ENCODE measurements around the gene INPP5D.
"Not testable (repeated sequence)": the region's sequence is repeated elsewhere in the genome, so short reads cannot be mapped to it uniquely, and the experiment has no call there.

The INPP5D gene

GRCh38 chr2:233147136-233147828, 87.1 kb downstream of the INPP5D start:
- ATAC-seq = no peak
- Mint-ChIP-seq H3K4me3 (no peak overlapping the region), H3K27ac (no peak overlapping the region), H3K9me3 (peaks cover 4% of the 10 kb centered on the region), H3K4me1 (peaks cover 9% of the 10 kb centered on the region), H3K27me3 (no peaks in the 10 kb centered on the region), H3K36me3 (ENCODE audit: low read depth) (peaks cover 69% of the 10 kb centered on the region)
- no peak for DNase-seq

GRCh38 chr2:233147829-233148167, 87.7 kb downstream of the INPP5D start:
- DNase-seq (no peak), ATAC-seq (no peak)
- peaks cover 67% of the 10 kb centered on the region for H3K36me3 Mint-ChIP-seq (ENCODE audit: low read depth)
- peaks cover 5% of the 10 kb centered on the region for H3K4me1 Mint-ChIP-seq
- no peak overlapping the region for H3K4me3 Mint-ChIP-seq
- H3K9me3 Mint-ChIP-seq = peaks cover 4% of the 10 kb centered on the region
- no peak overlapping the region for H3K27ac Mint-ChIP-seq
- no peaks in the 10 kb centered on the region for H3K27me3 Mint-ChIP-seq

- no peak for DNase-seq
- H3K36me3 Mint-ChIP-seq (ENCODE audit: low read depth) = peaks cover 62% of the 10 kb centered on the region
- H3K4me3 Mint-ChIP-seq = no peak overlapping the region
- peaks cover 3% of the 10 kb centered on the region for H3K9me3 Mint-ChIP-seq
- peaks cover 2% of the 10 kb centered on the region for H3K4me1 Mint-ChIP-seq
- no peak overlapping the region for H3K27ac Mint-ChIP-seq
- ATAC-seq = no peak
- no peaks in the 10 kb centered on the region for H3K27me3 Mint-ChIP-seq
These were observed 88.2 kb downstream of the INPP5D start for GRCh38 chr2:233148354-233148753.

- H3K4me1 Mint-ChIP-seq = peaks cover 2% of the 10 kb centered on the region
- ATAC-seq = no peak
These were observed 92.4 kb downstream of the INPP5D start for GRCh38 chr2:233152541-233152940.

GRCh38 chr2:233153146-233153798, 93.1 kb downstream of the INPP5D start:
- H3K9me3 Mint-ChIP-seq = no peaks in the 10 kb centered on the region
- ATAC-seq = peak; percentile 28
- DNase-seq = no peak
- H3K27me3 Mint-ChIP-seq = no peaks in the 10 kb centered on the region
- H3K4me3 Mint-ChIP-seq = no peak overlapping the region
- H3K36me3 Mint-ChIP-seq (ENCODE audit: low read depth) = peaks cover 40% of the 10 kb centered on the region
- peak overlapping the region; percentile 18 for H3K27ac Mint-ChIP-seq
- peaks cover 2% of the 10 kb centered on the region for H3K4me1 Mint-ChIP-seq

More at GRCh38 chr2:233152541-233152940, 92.4 kb downstream of the INPP5D start:
- Mint-ChIP-seq H3K4me3 (no peak overlapping the region), H3K27ac (peak overlapping the region; percentile 18), H3K36me3 (ENCODE audit: low read depth) (peaks cover 42% of the 10 kb centered on the region), H3K27me3 (no peaks in the 10 kb centered on the region), H3K9me3 (no peaks in the 10 kb centered on the region)
- DNase-seq = no peak

GRCh38 chr2:233156001-233156400, 95.9 kb downstream of the INPP5D start:
- Mint-ChIP-seq H3K27ac (no peak overlapping the region), H3K36me3 (ENCODE audit: low read depth) (peaks cover 31% of the 10 kb centered on the region), H3K9me3 (no peaks in the 10 kb centered on the region), H3K4me3 (no peak overlapping the region), H3K27me3 (no peaks in the 10 kb centered on the region), H3K4me1 (peaks cover 2% of the 10 kb centered on the region)
- ATAC-seq = no peak
- no peak for DNase-seq

- H3K4me3 Mint-ChIP-seq, DNase-seq, H3K4me1 Mint-ChIP-seq, H3K27me3 Mint-ChIP-seq, H3K9me3 Mint-ChIP-seq, ATAC-seq: not testable (repeated sequence)
- Mint-ChIP-seq H3K36me3 (ENCODE audit: low read depth) (peaks cover 31% of the 10 kb centered on the region), H3K27ac (peak overlapping the region; percentile 10)
These were observed 96.3 kb downstream of the INPP5D start for GRCh38 chr2:233156461-233156860.

- Mint-ChIP-seq H3K4me1 (peaks cover 6% of the 10 kb centered on the region), H3K27me3 (no peaks in the 10 kb centered on the region), H3K36me3 (ENCODE audit: low read depth) (peaks cover 20% of the 10 kb centered on the region), H3K27ac (no peak overlapping the region), H3K9me3 (no peaks in the 10 kb centered on the region), H3K4me3 (no peak overlapping the region)
- DNase-seq (no peak), ATAC-seq (no peak)
These were observed 101.6 kb downstream of the INPP5D start for GRCh38 chr2:233161730-233162129.

GRCh38 chr2:233162770-233163169, 102.6 kb downstream of the INPP5D start:
- no peak overlapping the region for H3K4me3 Mint-ChIP-seq
- ATAC-seq = no peak
- H3K36me3 Mint-ChIP-seq (ENCODE audit: low read depth) = peaks cover 17% of the 10 kb centered on the region
- peaks cover 6% of the 10 kb centered on the region for H3K4me1 Mint-ChIP-seq
- no peaks in the 10 kb centered on the region for H3K27me3 Mint-ChIP-seq
- no peak overlapping the region for H3K27ac Mint-ChIP-seq
- DNase-seq = no peak
- H3K9me3 Mint-ChIP-seq = no peaks in the 10 kb centered on the region

GRCh38 chr2:233163486-233164103, 103.5 kb downstream of the INPP5D start:
- Mint-ChIP-seq H3K4me1 (peaks cover 6% of the 10 kb centered on the region), H3K27ac (no peak overlapping the region), H3K9me3 (no peaks in the 10 kb centered on the region), H3K36me3 (ENCODE audit: low read depth) (peaks cover 13% of the 10 kb centered on the region), H3K27me3 (no peaks in the 10 kb centered on the region), H3K4me3 (no peak overlapping the region)
- DNase-seq (no peak), ATAC-seq (no peak)

- Mint-ChIP-seq H3K9me3 (no peaks in the 10 kb centered on the region), H3K4me3 (no peak overlapping the region), H3K27me3 (no peaks in the 10 kb centered on the region), H3K4me1 (peaks cover 6% of the 10 kb centered on the region), H3K36me3 (ENCODE audit: low read depth) (peaks cover 15% of the 10 kb centered on the region), H3K27ac (no peak overlapping the region)
- DNase-seq (no peak), ATAC-seq (no peak)
These were observed 104.0 kb downstream of the INPP5D start for GRCh38 chr2:233164128-233164635.

- ATAC-seq (peak; percentile 8), DNase-seq (no peak)
- H3K4me1 Mint-ChIP-seq = peaks cover 6% of the 10 kb centered on the region
- peaks cover 18% of the 10 kb centered on the region for H3K36me3 Mint-ChIP-seq (ENCODE audit: low read depth)
- H3K27me3 Mint-ChIP-seq = no peaks in the 10 kb centered on the region
- no peaks in the 10 kb centered on the region for H3K9me3 Mint-ChIP-seq
- H3K4me3 Mint-ChIP-seq = no peak overlapping the region
- H3K27ac Mint-ChIP-seq = no peak overlapping the region
These were observed 104.8 kb downstream of the INPP5D start for GRCh38 chr2:233164967-233165366.

- Mint-ChIP-seq H3K4me3 (no peak overlapping the region), H3K4me1 (peaks cover 6% of the 10 kb centered on the region), H3K36me3 (ENCODE audit: low read depth) (peaks cover 17% of the 10 kb centered on the region), H3K9me3 (no peaks in the 10 kb centered on the region), H3K27me3 (no peaks in the 10 kb centered on the region), H3K27ac (no peak overlapping the region)
- ATAC-seq (no peak), DNase-seq (no peak)
These were observed 105.4 kb downstream of the INPP5D start for GRCh38 chr2:233165543-233165894.

- H3K4me3 Mint-ChIP-seq = no peak overlapping the region
- H3K9me3 Mint-ChIP-seq = no peaks in the 10 kb centered on the region
- no peak overlapping the region for H3K27ac Mint-ChIP-seq
- H3K4me1 Mint-ChIP-seq = peaks cover 6% of the 10 kb centered on the region
- ATAC-seq (no peak), DNase-seq (peak; percentile 27)
- H3K27me3 Mint-ChIP-seq = no peaks in the 10 kb centered on the region
- peaks cover 20% of the 10 kb centered on the region for H3K36me3 Mint-ChIP-seq (ENCODE audit: low read depth)
These were observed 105.9 kb downstream of the INPP5D start for GRCh38 chr2:233165895-233166661.

Measured in activated naive CD8-positive, alpha-beta T cell treated with anti-CD3 and anti-CD28 coated beads, Interleukin-2, amount 50 U/mL, for 24 hours (primary cell).